Sigmoid colon (tissue), 4 donors: ENCODE data around the gene GDF15.

Source experiments
- POLR2A ChIP-seq, 2 donors: fragments of 450-650 bp; IDR thresholded peaks; one replicate each; pipeline ENCODE4 v1.6.1; 2016; ENCODE audit warnings: antibody characterized with exemption in 2 of 2, mild to moderate bottlenecking in 2 of 2, moderate library complexity in 2 of 2
- POLR2AphosphoS5 ChIP-seq, 4 donors: sonication (generic); formaldehyde crosslinking; IDR thresholded peaks; one replicate each; pipeline ENCODE4 v1.6.1; 2017; ENCODE audit warnings: antibody characterized with exemption in 4 of 4
- TF ChIP-seq, protein P1 (sequence below), 4 experiments: fragments of 450-650 bp in 3 of 4; fragments of 200-600 bp in 1 of 4; IDR thresholded peaks; one replicate each; pipeline ENCODE4 v1.5.1; 2016 to 2019; ENCODE audit warnings: antibody characterized with exemption in 4 of 4, mild to moderate bottlenecking in 3 of 4, moderate library complexity in 2 of 4

DNA sequence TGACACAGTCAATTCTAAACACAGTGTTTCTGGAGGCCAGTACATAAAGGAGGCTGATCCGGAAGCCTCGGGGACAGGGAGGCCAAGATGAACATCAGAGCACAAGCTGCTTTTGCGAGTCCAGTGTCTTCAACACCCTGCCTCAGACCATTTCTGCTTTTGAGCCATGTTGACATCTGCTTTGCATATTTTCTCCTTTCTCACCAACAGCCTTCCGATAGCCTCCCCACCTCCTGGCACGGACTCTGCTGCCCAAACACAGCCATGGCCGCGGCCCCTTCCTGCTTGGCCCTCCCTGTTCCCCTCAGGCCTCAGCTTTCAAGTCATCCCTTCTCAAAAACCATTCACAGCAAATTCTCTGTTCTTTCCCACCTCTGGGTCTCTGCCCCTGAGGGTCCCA, 7.9 kb downstream of the GDF15 start:
- TF ChIP-seq, protein P1, sequence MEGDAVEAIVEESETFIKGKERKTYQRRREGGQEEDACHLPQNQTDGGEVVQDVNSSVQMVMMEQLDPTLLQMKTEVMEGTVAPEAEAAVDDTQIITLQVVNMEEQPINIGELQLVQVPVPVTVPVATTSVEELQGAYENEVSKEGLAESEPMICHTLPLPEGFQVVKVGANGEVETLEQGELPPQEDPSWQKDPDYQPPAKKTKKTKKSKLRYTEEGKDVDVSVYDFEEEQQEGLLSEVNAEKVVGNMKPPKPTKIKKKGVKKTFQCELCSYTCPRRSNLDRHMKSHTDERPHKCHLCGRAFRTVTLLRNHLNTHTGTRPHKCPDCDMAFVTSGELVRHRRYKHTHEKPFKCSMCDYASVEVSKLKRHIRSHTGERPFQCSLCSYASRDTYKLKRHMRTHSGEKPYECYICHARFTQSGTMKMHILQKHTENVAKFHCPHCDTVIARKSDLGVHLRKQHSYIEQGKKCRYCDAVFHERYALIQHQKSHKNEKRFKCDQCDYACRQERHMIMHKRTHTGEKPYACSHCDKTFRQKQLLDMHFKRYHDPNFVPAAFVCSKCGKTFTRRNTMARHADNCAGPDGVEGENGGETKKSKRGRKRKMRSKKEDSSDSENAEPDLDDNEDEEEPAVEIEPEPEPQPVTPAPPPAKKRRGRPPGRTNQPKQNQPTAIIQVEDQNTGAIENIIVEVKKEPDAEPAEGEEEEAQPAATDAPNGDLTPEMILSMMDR (IDR thresholded peaks at IDR 0.05), result no peak
- TF ChIP-seq POLR2AphosphoS5 (IDR thresholded peaks at IDR 0.05), result no peak
- no peak for TF ChIP-seq POLR2A (IDR thresholded peaks at IDR 0.05)
